Measurements from ENCODE around the gene MICA. TPM values are rescaled to one million over a fixed set of nuclear protein-coding genes. Genes with fewer than 3 reads are reported as not detected.
"Not testable (repeated sequence)": the region's sequence is repeated elsewhere in the genome, so short reads cannot be mapped to it uniquely, and the experiment has no call there.

Gene MICA
- total RNA-seq, 4 donors from 2014 or later, result 17.4 to 33.2 (median 22.1) TPM

- H3K4me1 ChIP-seq, result peaks cover 0 to 9% (median 0%) of the 10 kb centered on the region in 3 donors
- no peaks in the 10 kb centered on the region for H3K36me3 ChIP-seq
- no peak overlapping the region for H3K27ac ChIP-seq
- no peak for TF ChIP-seq POLR2AphosphoS5 (IDR thresholded peaks at IDR 0.05)
- TF ChIP-seq CTCF (IDR thresholded peaks at IDR 0.05), result no peak
- TF ChIP-seq POLR2A (IDR thresholded peaks at IDR 0.05), result no peak
- no peak for TF ChIP-seq EP300 (IDR thresholded peaks at IDR 0.05)
- ATAC-seq, result no peak
- H3K9me3 ChIP-seq, result peaks cover 0 to 8% (median 0%) of the 10 kb centered on the region in 3 donors
- 64 to 86% methylated on average over 1 to 2 of the region's 2 CpGs for WGBS, 2 donors (ENCODE audit: low coverage in 1 of 2)
- H3K4me3 ChIP-seq, result no peak overlapping the region
- peaks cover 45% of the 10 kb centered on the region for H3K27me3 ChIP-seq
Observed at GRCh38 chr6:31368461-31368860, 34.9 kb upstream of the MICA start.

- H3K9me3 ChIP-seq, H3K4me1 ChIP-seq, H3K36me3 ChIP-seq, H3K4me3 ChIP-seq, ATAC-seq, H3K27ac ChIP-seq: not testable (repeated sequence)
- WGBS, 2 donors (ENCODE audit: low coverage in 1 of 2), result no CpG with 5 or more reads among the region's 8 CpGs
- peaks cover 48% of the 10 kb centered on the region for H3K27me3 ChIP-seq
- TF ChIP-seq CTCF (IDR thresholded peaks at IDR 0.05), result peak in 1 of 4 experiments; percentile 29
Observed at GRCh38 chr6:31374118-31374517, 29.3 kb upstream of the MICA start.

GRCh38 chr6:31375699-31376098 is 27.7 kb upstream of the MICA start:
- no peak overlapping the region for H3K27ac ChIP-seq
- no peak for ATAC-seq
- H3K9me3 ChIP-seq, result peaks cover 0 to 8% (median 0%) of the 10 kb centered on the region in 3 donors
- TF ChIP-seq CTCF (IDR thresholded peaks at IDR 0.05) (no peak), POLR2A (IDR thresholded peaks at IDR 0.05) (no peak), EP300 (IDR thresholded peaks at IDR 0.05) (no peak), POLR2AphosphoS5 (IDR thresholded peaks at IDR 0.05) (no peak)
- H3K36me3 ChIP-seq, result no peaks in the 10 kb centered on the region
- H3K4me3 ChIP-seq, result no peak overlapping the region
- H3K27me3 ChIP-seq, result peaks cover 53% of the 10 kb centered on the region
- H3K4me1 ChIP-seq, result no peaks in the 10 kb centered on the region

- H3K27ac ChIP-seq, result no peak overlapping the region
- no CpG with 5 or more reads among the region's 4 CpGs for WGBS, 2 donors (ENCODE audit: low coverage in 1 of 2)
- TF ChIP-seq EP300 (IDR thresholded peaks at IDR 0.05) (no peak), POLR2A (IDR thresholded peaks at IDR 0.05) (no peak), CTCF (IDR thresholded peaks at IDR 0.05) (no peak), POLR2AphosphoS5 (IDR thresholded peaks at IDR 0.05) (no peak)
- ATAC-seq, result no peak
- H3K4me3 ChIP-seq, result no peak overlapping the region
- H3K9me3 ChIP-seq, result peaks cover 0 to 3% (median 0%) of the 10 kb centered on the region in 3 donors
- H3K4me1 ChIP-seq, result no peaks in the 10 kb centered on the region
- peaks cover 51% of the 10 kb centered on the region for H3K27me3 ChIP-seq
- no peaks in the 10 kb centered on the region for H3K36me3 ChIP-seq
Observed at GRCh38 chr6:31377029-31377428, 26.4 kb upstream of the MICA start.

- no peak overlapping the region for H3K4me3 ChIP-seq
- no peak for ATAC-seq
- 44 to 67% methylated on average over 3 to 4 of the region's 9 CpGs for WGBS, 2 donors (ENCODE audit: low coverage in 1 of 2)
- no peaks in the 10 kb centered on the region for H3K36me3 ChIP-seq
- H3K9me3 ChIP-seq, result no peaks in the 10 kb centered on the region
- no peaks in the 10 kb centered on the region for H3K4me1 ChIP-seq
- no peak for TF ChIP-seq EP300 (IDR thresholded peaks at IDR 0.05)
- H3K27me3 ChIP-seq, result peaks cover 51% of the 10 kb centered on the region
- H3K27ac ChIP-seq, result no peak overlapping the region
Observed at GRCh38 chr6:31378062-31378720, 25.2 kb upstream of the MICA start.

Measured in gastroesophageal sphincter (tissue), 4 donors.